ENCODE measurements around the gene CNNM3.

DNA sequence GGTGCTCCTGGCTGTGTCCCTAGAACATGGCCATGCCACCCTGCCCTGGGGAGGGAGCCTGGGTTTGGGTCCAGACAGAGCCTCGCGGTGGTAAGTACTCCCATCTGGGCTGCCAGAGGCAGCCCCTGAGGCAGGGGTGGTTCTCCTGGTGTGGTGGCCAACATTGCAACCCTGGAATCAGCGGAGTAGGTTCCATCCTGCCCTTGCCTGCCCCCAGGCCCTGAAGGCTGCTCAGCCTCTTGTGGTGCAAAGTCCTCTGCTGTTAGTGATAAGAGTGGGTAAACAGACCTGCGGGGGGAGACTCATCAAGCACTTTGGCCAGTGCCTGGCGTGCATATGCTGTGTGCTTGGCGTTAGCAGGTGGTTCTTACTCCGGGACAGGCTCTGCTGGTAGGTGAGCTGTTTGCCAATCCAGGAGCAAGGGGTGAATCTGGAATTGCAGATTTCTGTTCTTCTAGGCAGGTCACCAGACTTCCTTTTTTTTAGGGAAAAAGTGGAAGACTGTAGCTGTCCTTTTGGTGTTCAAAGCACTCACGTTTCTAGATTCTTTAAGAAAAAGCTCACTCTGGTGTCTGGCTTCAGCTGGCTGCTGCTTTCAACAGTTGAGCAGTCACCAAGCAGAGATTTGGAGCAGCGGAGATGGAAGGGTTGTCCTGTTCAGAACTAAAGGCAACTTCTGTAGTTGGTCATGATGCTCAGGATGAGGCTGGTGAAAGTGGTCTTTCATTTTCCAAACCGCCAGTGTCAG, 3.2 kb downstream of the CNNM3 start:
- TF ChIP-seq EZH2phosphoT487 (IDR thresholded peaks at IDR 0.05; ENCODE audit: low read depth, severe bottlenecking, unreplicated experiment), result no peak
- TF ChIP-seq, protein P1, sequence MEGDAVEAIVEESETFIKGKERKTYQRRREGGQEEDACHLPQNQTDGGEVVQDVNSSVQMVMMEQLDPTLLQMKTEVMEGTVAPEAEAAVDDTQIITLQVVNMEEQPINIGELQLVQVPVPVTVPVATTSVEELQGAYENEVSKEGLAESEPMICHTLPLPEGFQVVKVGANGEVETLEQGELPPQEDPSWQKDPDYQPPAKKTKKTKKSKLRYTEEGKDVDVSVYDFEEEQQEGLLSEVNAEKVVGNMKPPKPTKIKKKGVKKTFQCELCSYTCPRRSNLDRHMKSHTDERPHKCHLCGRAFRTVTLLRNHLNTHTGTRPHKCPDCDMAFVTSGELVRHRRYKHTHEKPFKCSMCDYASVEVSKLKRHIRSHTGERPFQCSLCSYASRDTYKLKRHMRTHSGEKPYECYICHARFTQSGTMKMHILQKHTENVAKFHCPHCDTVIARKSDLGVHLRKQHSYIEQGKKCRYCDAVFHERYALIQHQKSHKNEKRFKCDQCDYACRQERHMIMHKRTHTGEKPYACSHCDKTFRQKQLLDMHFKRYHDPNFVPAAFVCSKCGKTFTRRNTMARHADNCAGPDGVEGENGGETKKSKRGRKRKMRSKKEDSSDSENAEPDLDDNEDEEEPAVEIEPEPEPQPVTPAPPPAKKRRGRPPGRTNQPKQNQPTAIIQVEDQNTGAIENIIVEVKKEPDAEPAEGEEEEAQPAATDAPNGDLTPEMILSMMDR (IDR thresholded peaks at IDR 0.05; ENCODE audit: poor library complexity), result no peak
- no peak for TF ChIP-seq EZH2 (IDR thresholded peaks at IDR 0.05; ENCODE audit: borderline replicate concordance)

All from hepatocyte (in vitro differentiated cells).